ACC112 (cell line): Measurements from ENCODE around the gene TNK2.
"Not testable (repeated sequence)": the region's sequence is repeated elsewhere in the genome, so short reads cannot be mapped to it uniquely, and the experiment has no call there.

Source experiments
- H2AFZ ChIP-seq: fragments of 200-600 bp; sonication (generic); one replicate; pipeline ENCODE4 v1.6.0; 2017; ENCODE audit warnings: antibody characterized with exemption, low read length; ENCODE audit not compliant: unreplicated experiment
- H3K27ac ChIP-seq: fragments of 200-600 bp; sonication (generic); 2 replicates; pipeline ENCODE4 v1.5.1; 2014; ENCODE audit warnings: low read depth, mild to moderate bottlenecking, antibody characterized with exemption, low read length, moderate library complexity
- H3K27me3 ChIP-seq: fragments of 200-600 bp; sonication (generic); 2 replicates; pipeline ENCODE4 v1.6.1; 2014; ENCODE audit warnings: mild to moderate bottlenecking, antibody characterized with exemption, low read length, moderate library complexity, mixed read lengths; ENCODE audit not compliant: insufficient read depth
- H3K36me3 ChIP-seq: fragments of 200-600 bp; sonication (generic); 2 replicates; pipeline ENCODE4 v1.6.1; 2016; ENCODE audit warnings: mild to moderate bottlenecking, antibody characterized with exemption, low read length, moderate library complexity, mixed read lengths; ENCODE audit not compliant: insufficient read depth
- H3K4me1 ChIP-seq: fragments of 200-600 bp; sonication (generic); one replicate; pipeline ENCODE4 v1.6.1; 2016; ENCODE audit warnings: low read length, mixed read lengths; ENCODE audit not compliant: insufficient read depth, unreplicated experiment, control insufficient read depth
- H3K4me3 ChIP-seq: fragments of 200-600 bp; sonication (generic); 2 replicates; pipeline ENCODE4 v1.5.1; 2014; ENCODE audit warnings: mild to moderate bottlenecking, low read depth, low read length
- H3K79me2 ChIP-seq: fragments of 200-600 bp; sonication (generic); one replicate; pipeline ENCODE4 v1.6.0; 2016; ENCODE audit warnings: low read length; ENCODE audit not compliant: control insufficient read depth, unreplicated experiment, insufficient read depth

The TNK2 gene

GRCh38 chr3:195941265-195941815 lies 33.0 kb upstream of the TNK2 start:
- not testable (repeated sequence) for H3K27ac ChIP-seq, H3K27me3 ChIP-seq, H2AFZ ChIP-seq, H3K4me1 ChIP-seq, H3K36me3 ChIP-seq, H3K4me3 ChIP-seq, H3K79me2 ChIP-seq

GRCh38 chr3:195940806-195941205 lies 32.5 kb upstream of the TNK2 start:
- H3K4me1 ChIP-seq, H3K36me3 ChIP-seq, H3K4me3 ChIP-seq, H3K27ac ChIP-seq, H3K79me2 ChIP-seq, H3K27me3 ChIP-seq, H2AFZ ChIP-seq: not testable (repeated sequence)

DNA sequence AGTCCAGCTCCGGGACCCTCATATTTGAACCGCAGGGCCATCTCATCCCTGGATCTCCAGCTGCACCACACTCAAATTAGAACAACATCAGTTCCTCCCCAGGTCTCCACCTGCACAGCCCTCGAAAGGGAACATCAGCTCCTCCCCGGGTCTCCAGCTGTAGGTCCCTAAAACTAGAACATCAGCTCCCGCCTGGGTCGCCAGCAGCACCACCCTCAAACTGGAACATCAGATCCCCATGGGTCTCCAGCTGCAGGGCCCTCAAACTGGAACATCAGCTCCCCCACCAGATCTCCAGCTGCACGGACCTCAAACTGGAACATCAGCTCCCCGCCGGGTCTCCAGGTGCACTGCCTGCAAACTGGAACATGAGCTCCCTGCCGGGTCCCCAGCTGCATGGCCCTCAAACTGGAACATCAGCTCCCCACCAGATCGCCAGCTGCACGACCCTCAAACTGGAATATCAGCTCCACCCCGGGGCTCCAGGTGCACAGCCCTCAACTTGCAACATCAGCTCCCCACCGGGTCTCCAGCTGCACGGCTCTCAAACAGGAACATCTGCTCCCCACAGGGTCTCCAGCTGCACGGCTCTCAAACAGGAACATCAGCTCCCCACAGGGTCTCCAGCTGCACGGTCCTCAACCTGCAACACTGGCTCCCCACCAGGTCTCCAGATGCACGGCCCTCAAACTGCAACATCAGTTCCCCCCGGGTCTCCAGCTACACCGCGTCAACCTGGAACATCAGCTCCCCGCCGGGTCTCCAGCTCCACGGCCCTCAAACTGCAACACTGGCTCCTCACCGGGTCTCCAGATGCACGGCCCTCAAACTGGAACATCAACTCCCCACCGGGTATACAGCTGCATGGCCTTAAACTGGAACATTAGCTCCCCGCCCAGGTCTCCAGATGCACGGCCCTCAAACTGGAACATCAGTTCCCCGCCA lies 31.4 kb upstream of the TNK2 start:
- not testable (repeated sequence) for H3K27me3 ChIP-seq, H3K4me1 ChIP-seq, H3K79me2 ChIP-seq, H3K4me3 ChIP-seq, H3K27ac ChIP-seq, H2AFZ ChIP-seq, H3K36me3 ChIP-seq

GRCh38 chr3:195933044-195933430 lies 24.7 kb upstream of the TNK2 start:
- H2AFZ ChIP-seq, H3K4me1 ChIP-seq, H3K36me3 ChIP-seq, H3K27ac ChIP-seq, H3K27me3 ChIP-seq, H3K4me3 ChIP-seq, H3K79me2 ChIP-seq: not testable (repeated sequence)

DNA sequence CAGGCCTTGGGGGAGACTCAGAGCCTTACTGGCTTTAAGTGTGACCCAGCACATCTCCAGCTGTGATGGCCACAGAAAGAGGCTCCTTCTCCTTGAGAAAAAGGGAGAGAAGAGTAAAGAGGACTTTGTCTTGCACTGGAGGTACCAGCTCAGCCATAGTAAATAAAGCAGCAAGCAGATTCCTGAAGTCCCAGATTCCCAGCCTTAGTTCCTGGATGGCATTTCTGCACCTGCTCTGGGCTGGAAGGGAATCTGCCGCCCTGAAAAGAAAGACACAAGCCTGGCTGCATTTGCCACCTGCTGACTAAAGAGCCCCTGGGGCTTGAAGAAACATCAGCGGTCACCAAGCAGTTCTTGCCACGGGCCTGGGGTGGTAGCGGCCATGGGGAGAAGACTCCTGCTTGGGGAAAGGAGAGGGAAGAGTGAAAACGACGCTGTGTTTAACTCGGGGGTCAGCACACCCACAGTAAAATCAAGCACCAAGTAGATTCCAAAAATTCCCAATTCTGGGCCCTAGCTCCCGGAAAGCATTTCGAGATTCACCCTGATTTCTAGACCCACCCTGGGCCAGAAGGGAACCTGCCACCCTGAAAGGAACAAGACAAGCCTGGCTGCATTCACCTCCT lies 24.2 kb upstream of the TNK2 start:
- H3K4me1 ChIP-seq = no peaks in the 10 kb centered on the region
- no peaks in the 10 kb centered on the region for H3K27me3 ChIP-seq
- H3K4me3 ChIP-seq = no peak overlapping the region
- no peaks in the 10 kb centered on the region for H3K79me2 ChIP-seq
- no peaks in the 10 kb centered on the region for H3K36me3 ChIP-seq
- H3K27ac ChIP-seq = no peak overlapping the region
- no peak overlapping the region for H2AFZ ChIP-seq

DNA sequence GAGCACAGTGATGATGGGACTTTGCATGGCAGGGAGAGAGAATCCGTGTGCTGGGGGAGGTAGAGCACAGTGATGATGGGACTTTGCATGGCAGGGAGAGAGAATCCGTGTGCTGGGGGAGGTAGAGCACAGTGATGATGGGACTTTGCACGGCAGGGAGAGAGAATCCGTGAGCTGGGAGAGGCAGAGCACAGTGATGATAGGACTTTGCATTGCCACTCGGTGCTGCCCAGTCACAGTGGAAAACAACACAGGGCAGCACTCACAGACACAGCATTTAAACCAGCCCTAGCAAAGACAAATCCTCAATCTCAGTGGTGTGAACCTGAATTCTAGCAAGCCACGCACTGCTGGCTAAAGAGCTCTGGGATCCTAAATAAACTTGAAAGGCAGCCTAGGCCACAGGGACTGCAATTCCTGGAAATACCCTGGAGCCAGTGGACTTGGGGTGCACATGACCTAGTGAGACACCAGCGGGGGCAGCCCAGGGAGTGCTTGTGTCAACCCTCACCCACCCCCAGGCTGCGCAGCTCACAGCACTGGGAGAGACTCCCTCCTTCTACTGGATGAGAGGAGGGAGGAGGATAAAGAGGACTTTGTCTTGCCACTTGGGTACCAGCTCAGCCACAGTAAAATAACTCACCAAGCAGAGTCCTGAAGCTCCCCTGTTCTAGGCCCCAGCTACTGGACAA lies 23.4 kb upstream of the TNK2 start:
- no peaks in the 10 kb centered on the region for H3K36me3 ChIP-seq
- no peaks in the 10 kb centered on the region for H3K79me2 ChIP-seq
- H3K27ac ChIP-seq = no peak overlapping the region
- no peaks in the 10 kb centered on the region for H3K27me3 ChIP-seq
- H2AFZ ChIP-seq = no peak overlapping the region
- no peak overlapping the region for H3K4me3 ChIP-seq
- no peaks in the 10 kb centered on the region for H3K4me1 ChIP-seq

DNA sequence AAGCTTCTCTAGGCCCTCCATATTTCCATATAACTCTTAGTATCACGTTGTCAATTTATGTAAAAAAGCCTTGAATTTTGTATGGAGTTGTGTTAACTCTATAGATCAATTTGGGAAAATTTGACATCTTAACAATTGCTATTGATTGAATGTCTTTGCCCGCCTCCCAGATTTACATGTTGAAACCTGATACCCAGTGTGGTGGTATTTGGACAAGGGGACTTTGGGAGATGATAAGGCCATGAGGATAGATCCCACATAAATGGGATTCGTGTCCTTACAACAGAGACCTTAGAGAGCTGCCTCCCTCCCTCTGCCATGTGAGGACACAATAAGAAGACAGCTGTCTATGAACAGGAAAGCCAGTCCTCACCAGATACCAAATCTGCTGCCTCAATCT lies 21.1 kb upstream of the TNK2 start:
- Histone ChIP-seq H2AFZ (no peak overlapping the region), H3K27me3 (0 out of 2 replicates have a peak, but pooled peaks cover 3% of the 10 kb centered on the region), H3K4me1 (no peaks in the 10 kb centered on the region), H3K79me2 (no peaks in the 10 kb centered on the region), H3K27ac (no peak overlapping the region), H3K36me3 (no peaks in the 10 kb centered on the region), H3K4me3 (no peak overlapping the region)

GRCh38 chr3:195921334-195921791 lies 13.0 kb upstream of the TNK2 start:
- no peak overlapping the region for H2AFZ ChIP-seq
- H3K4me1 ChIP-seq = no peaks in the 10 kb centered on the region
- no peaks in the 10 kb centered on the region for H3K79me2 ChIP-seq
- H3K27ac ChIP-seq = no peak overlapping the region
- no peak overlapping the region for H3K4me3 ChIP-seq
- H3K36me3 ChIP-seq = no peaks in the 10 kb centered on the region
- peaks cover 21% of the 10 kb centered on the region for H3K27me3 ChIP-seq

DNA sequence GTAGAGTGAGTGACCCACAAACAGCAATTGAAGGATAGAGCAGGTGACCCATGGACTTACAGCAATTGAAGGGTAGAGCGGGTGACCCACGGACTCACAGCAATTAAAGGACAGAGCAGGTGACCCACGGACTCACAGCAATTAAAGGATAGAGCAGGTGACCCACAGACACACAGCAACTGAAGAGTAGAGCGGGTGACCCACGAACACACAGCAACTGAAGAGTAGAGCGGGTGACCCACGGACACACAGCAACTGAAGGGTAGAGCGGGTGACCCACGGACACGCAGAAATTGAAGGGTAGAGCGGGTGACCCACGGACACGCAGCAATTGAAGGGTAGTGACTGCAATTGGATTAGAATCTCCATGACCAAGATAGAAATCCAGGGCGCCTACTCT lies 9.8 kb upstream of the TNK2 start:
- H3K36me3 ChIP-seq = no peaks in the 10 kb centered on the region
- H3K27me3 ChIP-seq = peaks cover 18% of the 10 kb centered on the region
- no peak overlapping the region for H2AFZ ChIP-seq
- H3K4me3 ChIP-seq = no peak overlapping the region
- no peak overlapping the region for H3K27ac ChIP-seq
- peaks cover 6% of the 10 kb centered on the region for H3K4me1 ChIP-seq
- no peaks in the 10 kb centered on the region for H3K79me2 ChIP-seq

DNA sequence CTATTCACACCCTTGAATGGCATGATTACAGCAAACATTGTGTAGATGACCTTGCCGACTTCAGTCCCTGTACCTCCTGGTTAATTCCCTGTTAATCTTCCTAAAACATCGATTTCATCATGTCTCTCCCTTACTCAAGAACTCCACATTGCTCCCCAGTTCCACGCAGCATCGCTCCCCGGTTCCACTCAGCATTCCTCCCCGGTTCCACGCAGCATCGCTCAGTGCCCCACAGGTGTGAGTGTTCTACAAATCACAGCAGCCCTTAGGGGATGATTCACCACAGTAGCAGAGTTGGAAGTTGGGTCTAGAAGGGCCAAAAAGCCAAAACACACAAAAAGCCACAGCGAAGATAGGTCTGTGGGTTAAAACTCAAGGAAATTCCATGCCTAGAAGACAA lies 8.6 kb upstream of the TNK2 start:
- Histone ChIP-seq H3K4me3 (no peak overlapping the region), H2AFZ (no peak overlapping the region), H3K36me3 (no peaks in the 10 kb centered on the region), H3K4me1 (peaks cover 6% of the 10 kb centered on the region), H3K27ac (no peak overlapping the region), H3K27me3 (peaks cover 18% of the 10 kb centered on the region), H3K79me2 (no peaks in the 10 kb centered on the region)
